Activated CD4-positive, alpha-beta memory T cell treated with anti-CD3 and anti-CD28 coated beads, Interleukin-2, amount 10 ng/mL, durations not matched to agents 7 days and 5 days (primary cell): ENCODE measurements around the gene RBM20. TPM values are rescaled to one million over a fixed set of nuclear protein-coding genes. Genes with fewer than 3 reads are reported as not detected.
"Not testable (repeated sequence)": the region's sequence is repeated elsewhere in the genome, so short reads cannot be mapped to it uniquely, and the experiment has no call there.

Source experiments
- CTCF ChIA-PET: fragments of 350-600 bp; sonication (Branson Sonifier 250); formaldehyde crosslinking; loops from one replicate; lab custom pipeline; 2021; ENCODE audit warnings: antibody characterized with exemption, inconsistent platforms; lab: Charles Lee
- POLR2A ChIA-PET: fragments of 350-600 bp; sonication (Branson Sonifier 250); formaldehyde crosslinking; loops from one replicate; lab custom pipeline; 2021; ENCODE audit warnings: antibody characterized with exemption; lab: Charles Lee
- DNase-seq: peaks from one replicate; pipeline ENCODE4 v3.0.0-alpha.2; 2020
- H3K27ac Mint-ChIP-seq: one replicate; pipeline ENCODE4 v1.8.0; 2021; ENCODE audit warnings: mild to moderate bottlenecking, mixed read lengths
- H3K27me3 Mint-ChIP-seq: one replicate; pipeline ENCODE4 v1.8.0; 2021; ENCODE audit warnings: mixed read lengths
- H3K36me3 Mint-ChIP-seq: one replicate; pipeline ENCODE4 v1.8.0; 2021; ENCODE audit warnings: low read depth, mixed read lengths
- H3K4me1 Mint-ChIP-seq: one replicate; pipeline ENCODE4 v1.8.0; 2021; ENCODE audit warnings: mixed read lengths
- H3K4me3 Mint-ChIP-seq: one replicate; pipeline ENCODE4 v1.8.0; 2021; ENCODE audit warnings: mild to moderate bottlenecking, mixed read lengths
- H3K9me3 Mint-ChIP-seq: one replicate; pipeline ENCODE4 v1.8.0; 2021; ENCODE audit warnings: mixed read lengths
- total RNA-seq, 2 experiments: library from RNA; stranded (reverse); gene quantifications; one replicate each; pipeline ENCODE4 v1.2.3, GENCODE V29; 2021

The RBM20 gene
- total RNA-seq, 2 experiments from 2014 or later, result 0.03 TPM; not detected in 1

- Mint-ChIP-seq H3K4me3 (no peak overlapping the region), H3K27me3 (peaks cover 32% of the 10 kb centered on the region), H3K4me1 (peaks cover 15% of the 10 kb centered on the region), H3K36me3 (no peaks in the 10 kb centered on the region), H3K9me3 (no peaks in the 10 kb centered on the region), H3K27ac (no peak overlapping the region)
- CTCF ChIA-PET, result interaction anchor here (1.4 kb wide), 1 partner anchor 15 kb away, joined by 6 read pairs; no protein-coding TSS in a partner anchor
- POLR2A ChIA-PET, result no interaction called here
- DNase-seq, result no peak
These were observed 12.5 kb downstream of the RBM20 start for GRCh38 chr10:110656612-110657011.

DNA sequence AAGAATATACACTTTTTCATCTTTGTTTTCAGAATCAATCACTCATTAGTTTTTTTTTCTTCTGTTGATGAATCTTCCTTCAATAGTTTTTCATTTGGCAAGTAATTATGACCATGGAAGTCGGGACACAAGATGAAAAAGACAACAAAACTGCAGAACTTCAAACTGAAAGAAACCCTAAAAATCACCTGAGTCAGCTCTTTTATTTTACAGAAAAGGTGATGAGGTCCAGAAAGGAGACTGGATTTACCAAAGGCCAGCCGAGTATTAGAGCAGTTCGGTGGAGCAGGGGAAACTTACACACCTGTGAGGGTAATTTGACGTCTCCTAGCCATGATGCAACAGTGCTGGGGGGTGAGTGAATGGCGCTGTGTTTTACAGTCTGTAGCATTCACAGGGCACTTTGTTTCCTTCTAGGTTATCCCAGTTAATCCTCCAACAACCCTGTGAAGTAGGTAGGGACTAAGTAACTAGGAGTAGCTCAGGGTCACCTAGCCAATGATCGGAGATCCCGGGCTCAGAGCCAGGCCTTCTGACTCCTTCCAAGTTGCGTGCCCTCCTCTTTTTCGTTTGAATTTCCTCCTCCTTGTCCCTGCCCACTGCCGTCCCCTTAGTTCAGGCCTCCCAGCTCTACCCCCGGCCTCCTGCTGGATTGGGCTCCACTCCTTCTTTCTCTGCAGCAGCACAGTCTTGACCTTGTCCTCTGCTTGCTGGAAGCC is 14.0 kb downstream of the RBM20 start:
- POLR2A ChIA-PET, result no interaction called here
- CTCF ChIA-PET, result interaction anchor here (2.3 kb wide), 1 partner anchor 14 kb away, joined by 10 read pairs; no protein-coding TSS in a partner anchor
- no peaks in the 10 kb centered on the region for H3K36me3 Mint-ChIP-seq
- H3K9me3 Mint-ChIP-seq, result no peaks in the 10 kb centered on the region
- H3K4me1 Mint-ChIP-seq, result peaks cover 10% of the 10 kb centered on the region
- DNase-seq, result no peak
- H3K27ac Mint-ChIP-seq, result no peak overlapping the region
- no peak overlapping the region for H3K4me3 Mint-ChIP-seq
- H3K27me3 Mint-ChIP-seq, result peaks cover 24% of the 10 kb centered on the region

DNA sequence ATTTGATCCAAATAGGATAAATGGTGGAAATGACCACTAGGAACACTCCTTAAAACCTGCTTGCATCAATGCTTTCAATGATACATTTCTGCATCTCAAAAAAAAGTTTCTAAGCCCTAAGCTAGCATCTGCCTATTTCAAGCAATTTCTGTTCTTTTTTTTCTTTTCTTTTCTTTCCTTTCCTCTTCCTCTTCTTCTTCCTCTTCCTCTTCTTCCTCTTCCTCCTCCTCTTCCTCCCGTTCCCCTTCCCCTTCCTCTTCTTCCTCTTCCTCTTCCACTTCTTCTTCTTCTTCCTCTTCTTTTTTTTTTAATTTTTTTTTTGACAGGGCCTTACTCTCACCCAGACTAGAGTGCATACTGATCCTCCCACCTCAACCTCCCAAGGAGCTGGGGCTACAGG is 15.4 kb downstream of the RBM20 start:
- peaks cover 18% of the 10 kb centered on the region for H3K27me3 Mint-ChIP-seq

GRCh38 chr10:110660289-110660688 is 16.2 kb downstream of the RBM20 start:
- DNase-seq, POLR2A ChIA-PET, H3K36me3 Mint-ChIP-seq, H3K4me3 Mint-ChIP-seq, H3K9me3 Mint-ChIP-seq, H3K27ac Mint-ChIP-seq: not testable (repeated sequence)
- H3K27me3 Mint-ChIP-seq, result peaks cover 21% of the 10 kb centered on the region
- H3K4me1 Mint-ChIP-seq, result peaks cover 10% of the 10 kb centered on the region
- CTCF ChIA-PET, result interaction anchor here (0.6 to 1.0 kb wide), 2 partner anchors 12 to 14 kb away, joined by 3 read pairs; no protein-coding TSS in a partner anchor

More for the DNA sequence above, 15.4 kb downstream of the RBM20 start:
- ChIA-PET CTCF (interaction anchor here (0.6 to 2.3 kb wide), 2 partner anchors 12 to 15 kb away, joined by 3 to 10 read pairs; no protein-coding TSS in a partner anchor), POLR2A (no interaction called here)
- no peak for DNase-seq
- no peak overlapping the region for H3K27ac Mint-ChIP-seq
- H3K9me3 Mint-ChIP-seq, result no peaks in the 10 kb centered on the region
- peaks cover 10% of the 10 kb centered on the region for H3K4me1 Mint-ChIP-seq
- H3K36me3 Mint-ChIP-seq, result no peaks in the 10 kb centered on the region
- no peak overlapping the region for H3K4me3 Mint-ChIP-seq

DNA sequence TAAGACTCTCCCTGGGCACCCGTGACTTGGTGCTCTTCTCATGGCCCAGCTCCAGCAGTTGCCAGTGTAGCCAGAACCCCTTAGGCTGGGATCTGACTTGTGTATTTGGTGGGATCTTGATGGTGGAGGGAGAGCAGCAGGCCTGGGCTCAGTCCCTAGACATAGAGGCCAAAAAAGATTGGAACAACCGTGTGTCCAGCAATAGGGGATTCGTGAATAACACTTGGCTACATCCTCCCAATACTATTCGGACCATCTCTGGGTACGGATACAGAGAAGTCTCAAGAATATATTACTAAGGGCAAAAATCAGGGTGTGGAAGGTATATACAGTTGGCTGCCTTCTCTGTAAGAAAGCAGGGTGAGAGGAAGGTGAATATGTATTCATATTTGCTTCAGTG is 17.2 kb downstream of the RBM20 start:
- no peak overlapping the region for H3K4me3 Mint-ChIP-seq
- H3K27ac Mint-ChIP-seq, result no peak overlapping the region
- CTCF ChIA-PET, result no interaction called here
- no peak for DNase-seq
- no peaks in the 10 kb centered on the region for H3K9me3 Mint-ChIP-seq
- no peaks in the 10 kb centered on the region for H3K36me3 Mint-ChIP-seq
- H3K27me3 Mint-ChIP-seq, result peaks cover 16% of the 10 kb centered on the region
- peaks cover 10% of the 10 kb centered on the region for H3K4me1 Mint-ChIP-seq
- POLR2A ChIA-PET, result no interaction called here

- Mint-ChIP-seq H3K27ac (no peak overlapping the region), H3K4me1 (peaks cover 10% of the 10 kb centered on the region), H3K27me3 (peaks cover 21% of the 10 kb centered on the region), H3K36me3 (no peaks in the 10 kb centered on the region), H3K9me3 (no peaks in the 10 kb centered on the region), H3K4me3 (no peak overlapping the region)
- CTCF ChIA-PET, result interaction anchor here (1.3 to 3.1 kb wide), 2 partner anchors 7 to 9 kb away, joined by 3 to 21 read pairs; no protein-coding TSS in a partner anchor
- POLR2A ChIA-PET, result no interaction called here
- no peak for DNase-seq
These were observed 20.6 kb downstream of the RBM20 start for GRCh38 chr10:110664483-110665420.

- POLR2A ChIA-PET, H3K4me1 Mint-ChIP-seq, H3K36me3 Mint-ChIP-seq, H3K27ac Mint-ChIP-seq, H3K4me3 Mint-ChIP-seq, H3K9me3 Mint-ChIP-seq, CTCF ChIA-PET, DNase-seq: not testable (repeated sequence)
- H3K27me3 Mint-ChIP-seq, result peaks cover 28% of the 10 kb centered on the region
These were observed 22.1 kb downstream of the RBM20 start for GRCh38 chr10:110666259-110666658.

DNA sequence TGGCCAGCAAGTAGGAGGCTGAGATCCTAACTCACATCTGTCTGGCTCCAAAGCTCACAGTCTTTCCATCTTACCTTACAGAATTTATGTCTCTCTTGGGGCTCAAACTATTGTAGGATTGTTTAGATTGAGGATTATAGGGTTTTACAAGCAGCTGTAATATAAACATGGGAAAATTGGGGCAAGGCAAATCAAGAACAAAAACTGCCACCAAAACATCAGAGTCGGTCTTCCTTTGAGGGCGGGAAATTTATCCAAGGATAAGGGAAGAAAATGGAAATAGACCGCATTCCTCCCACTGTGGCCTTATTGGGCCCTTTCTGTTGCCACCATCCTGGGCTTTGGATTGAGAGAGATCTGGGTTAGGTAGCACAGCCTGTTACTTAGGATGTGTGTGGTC is 22.5 kb downstream of the RBM20 start:
- ChIA-PET CTCF (no interaction called here), POLR2A (no interaction called here)
- DNase-seq, result no peak
- no peaks in the 10 kb centered on the region for H3K36me3 Mint-ChIP-seq
- no peaks in the 10 kb centered on the region for H3K9me3 Mint-ChIP-seq
- no peak overlapping the region for H3K27ac Mint-ChIP-seq
- no peak overlapping the region for H3K4me3 Mint-ChIP-seq
- peaks cover 25% of the 10 kb centered on the region for H3K27me3 Mint-ChIP-seq
- peaks cover 5% of the 10 kb centered on the region for H3K4me1 Mint-ChIP-seq

DNA sequence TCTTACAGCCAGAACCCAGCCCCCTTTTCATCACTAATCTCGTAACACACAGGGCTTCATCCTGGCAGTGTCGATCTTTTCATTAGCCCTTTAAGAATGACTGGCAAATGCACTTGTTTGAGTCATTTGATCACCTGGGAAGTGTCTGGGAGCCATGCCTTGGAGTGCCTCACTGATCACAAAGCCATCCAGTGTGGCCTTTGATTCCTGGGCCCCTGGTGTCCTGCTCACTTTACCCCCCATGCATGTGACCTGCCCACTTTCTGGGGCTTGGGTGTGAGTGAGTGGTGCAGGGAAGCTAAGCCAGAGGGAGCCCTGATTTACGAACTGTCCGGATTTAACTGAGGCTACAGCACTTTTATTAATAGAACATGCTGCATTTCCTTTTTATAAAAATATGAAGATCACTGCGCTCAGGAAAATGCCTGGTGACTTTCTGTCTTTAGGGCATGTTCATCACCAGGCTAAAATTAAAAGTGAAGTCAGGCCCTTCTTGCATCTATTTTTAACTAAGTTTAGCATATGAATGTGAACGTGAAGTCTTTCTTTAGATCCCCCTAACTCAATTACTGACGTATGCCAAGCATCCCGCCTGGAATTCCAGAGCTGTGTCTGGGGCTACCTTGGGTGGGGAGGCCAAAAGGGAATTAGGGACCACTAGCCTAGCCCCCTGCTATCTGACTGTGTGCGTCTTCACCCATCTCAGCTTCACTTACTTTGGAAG is 23.6 kb downstream of the RBM20 start:
- Mint-ChIP-seq H3K27ac (no peak overlapping the region), H3K4me3 (no peak overlapping the region), H3K27me3 (peaks cover 26% of the 10 kb centered on the region), H3K36me3 (no peaks in the 10 kb centered on the region), H3K4me1 (peaks cover 5% of the 10 kb centered on the region), H3K9me3 (no peaks in the 10 kb centered on the region)
- CTCF ChIA-PET, result no interaction called here
- no peak for DNase-seq
- POLR2A ChIA-PET, result no interaction called here

GRCh38 chr10:110668443-110668842 is 24.3 kb downstream of the RBM20 start:
- H3K27me3 Mint-ChIP-seq, result peaks cover 29% of the 10 kb centered on the region
- H3K27ac Mint-ChIP-seq, result no peak overlapping the region
- peaks cover 5% of the 10 kb centered on the region for H3K4me1 Mint-ChIP-seq

DNA sequence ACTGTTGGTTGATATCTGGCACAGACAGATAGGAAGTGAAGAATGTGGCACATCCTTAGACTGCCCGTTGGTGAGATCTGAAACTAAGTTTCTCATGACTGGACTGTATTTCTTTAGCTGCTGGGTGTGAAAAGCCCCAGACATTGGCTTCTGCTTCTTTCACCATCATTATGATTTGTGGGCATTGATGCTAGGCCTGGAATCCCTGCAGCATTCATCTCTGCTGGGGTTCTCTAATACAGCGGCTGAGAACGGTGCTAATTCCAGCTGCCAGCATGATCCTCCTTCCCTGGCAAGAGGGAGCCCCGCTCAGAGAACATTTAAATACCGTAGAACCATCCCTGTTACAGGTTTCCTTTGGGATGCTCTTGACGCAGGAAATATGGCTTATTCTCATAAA is 26.2 kb downstream of the RBM20 start:
- peaks cover 30% of the 10 kb centered on the region for H3K27me3 Mint-ChIP-seq
- H3K4me3 Mint-ChIP-seq, result no peak overlapping the region
- CTCF ChIA-PET, result interaction anchor here (1.1 to 3.1 kb wide), 2 partner anchors 14 to 60 kb away, joined by 3 to 31 read pairs; no protein-coding TSS in a partner anchor
- H3K27ac Mint-ChIP-seq, result no peak overlapping the region
- no peak for DNase-seq
- POLR2A ChIA-PET, result no interaction called here
- H3K9me3 Mint-ChIP-seq, result no peaks in the 10 kb centered on the region
- peaks cover 5% of the 10 kb centered on the region for H3K4me1 Mint-ChIP-seq
- no peaks in the 10 kb centered on the region for H3K36me3 Mint-ChIP-seq

More at GRCh38 chr10:110668443-110668842, 24.3 kb downstream of the RBM20 start:
- Mint-ChIP-seq H3K4me3 (no peak overlapping the region), H3K36me3 (no peaks in the 10 kb centered on the region), H3K9me3 (no peaks in the 10 kb centered on the region)
- DNase-seq, result no peak
- CTCF ChIA-PET, result interaction anchor here (0.7 kb wide), 1 partner anchor 54 kb away, joined by 3 read pairs; no protein-coding TSS in a partner anchor
- POLR2A ChIA-PET, result no interaction called here
